Upper lobe of left lung (tissue), 6 donors: ENCODE results near the gene TMEM95. TPM values are rescaled to one million over a fixed set of nuclear protein-coding genes. Genes with fewer than 3 reads are reported as not detected.

Experiments used
- ATAC-seq, 2 donors: fragments of 200-7000 bp; cut with Tn5 transposase; one replicate each; pipeline ENCODE4 v1.9.1; 2022; ENCODE audit warnings: mild to moderate bottlenecking in 2 of 2, moderate library complexity in 2 of 2; ENCODE audit not compliant: low FRiP score in 2 of 2
- DNase-seq, 2 donors: peaks; one replicate each; pipeline ENCODE4 v3.0.0-alpha.2; 2019 to 2020
- H3K27ac ChIP-seq, 4 donors: fragments of 200-600 bp; sonication (generic); one replicate each; pipeline ENCODE4 v1.5.1; 2016 to 2019
- H3K27me3 ChIP-seq, 4 donors: fragments of 200-600 bp; sonication (generic); one replicate each; pipeline ENCODE4 v1.5.1; 2017 to 2019
- H3K36me3 ChIP-seq, 4 donors: fragments of 200-600 bp; sonication (generic); one replicate each; pipeline ENCODE4 v1.5.1; 2016 to 2019
- H3K4me1 ChIP-seq, 4 donors: fragments of 200-600 bp; sonication (generic); one replicate each; pipeline ENCODE4 v1.5.1; 2018 to 2019
- H3K4me3 ChIP-seq, 4 donors: fragments of 200-600 bp; sonication (generic); one replicate each; pipeline ENCODE4 v1.5.1; 2017 to 2019; ENCODE audit warnings: mild to moderate bottlenecking in 2 of 4, moderate library complexity in 1 of 4
- H3K9me3 ChIP-seq, 4 donors: fragments of 200-600 bp; sonication (generic); one replicate each; pipeline ENCODE4 v1.5.1; 2018 to 2019
- EP300 ChIP-seq, 4 donors: sonication (generic); formaldehyde crosslinking; IDR thresholded peaks; one replicate each; pipeline ENCODE4 v1.5.1; 2017; ENCODE audit warnings: antibody characterized with exemption in 4 of 4, control low read depth in 2 of 4
- POLR2A ChIP-seq, 4 donors: fragments of 450-650 bp; IDR thresholded peaks; one replicate each; pipeline ENCODE4 v1.5.1; 2016 to 2017; ENCODE audit warnings: antibody characterized with exemption in 4 of 4, mild to moderate bottlenecking in 2 of 4
- POLR2AphosphoS5 ChIP-seq, 2 donors: sonication (generic); formaldehyde crosslinking; IDR thresholded peaks; one replicate each; pipeline ENCODE4 v1.5.1; 2017; ENCODE audit warnings: antibody characterized with exemption in 2 of 2
- WGBS, 2 donors: methylation state at CpG; one replicate each; pipeline ENCODE4 v1.1.5; 2017 to 2018; 5-methylcytosine and 5-hydroxymethylcytosine counted together
- total RNA-seq, 6 donors: library from RNA; depleted of rRNA in 4 of 6; stranded (reverse); fragments of >200 nt in 4 of 6; gene quantifications; one replicate each; pipeline versions ENCODE4 v1.1.0 to v1.2.1, GENCODE V29; 2016 to 2021
- TF ChIP-seq, protein P1 (sequence below), 6 experiments: fragments of 450-650 bp in 4 of 6; fragments of 200-600 bp in 2 of 6; sonication (generic) in 2 of 6; IDR thresholded peaks; one replicate each; pipeline ENCODE4 v1.5.1; 2016 to 2019; ENCODE audit warnings: antibody characterized with exemption in 6 of 6
- donor health status: DM: no; HTN: no; CAD: no; lungs with moderate emphysema.
- donor health status: DM: no; HTN: yes; CAD: no; lungs with severe emphysema.

TMEM95 gene
- total RNA-seq, 6 donors from 2014 or later: 1.0 TPM; not detected in 5

GRCh38 chr17:7370853-7371252 lies 15.9 kb downstream of the TMEM95 start:
- H3K9me3 ChIP-seq: no peaks in the 10 kb centered on the region
- no peak overlapping the region for H3K27ac ChIP-seq
- WGBS, 2 donors: 83 to 86% methylated on average over 4 of the region's 4 CpGs
- no peak overlapping the region for H3K4me3 ChIP-seq
- no peaks in the 10 kb centered on the region for H3K36me3 ChIP-seq
- no peaks in the 10 kb centered on the region for H3K27me3 ChIP-seq
- no peaks in the 10 kb centered on the region for H3K4me1 ChIP-seq
- TF ChIP-seq EP300 (IDR thresholded peaks at IDR 0.05) (no peak), POLR2AphosphoS5 (IDR thresholded peaks at IDR 0.05) (no peak), POLR2A (IDR thresholded peaks at IDR 0.05) (no peak)
- TF ChIP-seq, protein P1, sequence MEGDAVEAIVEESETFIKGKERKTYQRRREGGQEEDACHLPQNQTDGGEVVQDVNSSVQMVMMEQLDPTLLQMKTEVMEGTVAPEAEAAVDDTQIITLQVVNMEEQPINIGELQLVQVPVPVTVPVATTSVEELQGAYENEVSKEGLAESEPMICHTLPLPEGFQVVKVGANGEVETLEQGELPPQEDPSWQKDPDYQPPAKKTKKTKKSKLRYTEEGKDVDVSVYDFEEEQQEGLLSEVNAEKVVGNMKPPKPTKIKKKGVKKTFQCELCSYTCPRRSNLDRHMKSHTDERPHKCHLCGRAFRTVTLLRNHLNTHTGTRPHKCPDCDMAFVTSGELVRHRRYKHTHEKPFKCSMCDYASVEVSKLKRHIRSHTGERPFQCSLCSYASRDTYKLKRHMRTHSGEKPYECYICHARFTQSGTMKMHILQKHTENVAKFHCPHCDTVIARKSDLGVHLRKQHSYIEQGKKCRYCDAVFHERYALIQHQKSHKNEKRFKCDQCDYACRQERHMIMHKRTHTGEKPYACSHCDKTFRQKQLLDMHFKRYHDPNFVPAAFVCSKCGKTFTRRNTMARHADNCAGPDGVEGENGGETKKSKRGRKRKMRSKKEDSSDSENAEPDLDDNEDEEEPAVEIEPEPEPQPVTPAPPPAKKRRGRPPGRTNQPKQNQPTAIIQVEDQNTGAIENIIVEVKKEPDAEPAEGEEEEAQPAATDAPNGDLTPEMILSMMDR (IDR thresholded peaks at IDR 0.05): no peak
- DNase-seq: no peak
- no peak for ATAC-seq

DNA sequence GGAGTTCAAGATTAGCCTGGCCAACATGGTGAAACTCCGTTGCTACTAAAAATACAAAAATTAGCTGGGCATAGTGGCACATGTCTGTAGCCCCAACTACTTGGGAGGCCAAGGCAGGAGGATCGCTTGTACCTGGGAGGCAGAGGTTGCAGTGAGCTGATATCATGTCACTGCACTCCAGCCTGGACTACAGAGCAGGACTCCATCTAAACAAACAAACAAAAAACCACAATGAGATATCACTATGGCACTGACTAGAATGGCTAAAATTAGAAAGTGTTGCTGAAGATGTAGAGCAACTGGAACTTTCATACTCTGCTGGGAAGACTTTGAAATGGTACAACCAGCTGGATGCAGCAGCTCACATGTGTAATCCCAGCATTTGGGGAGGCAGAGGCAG lies 19.4 kb downstream of the TMEM95 start:
- no peak for ATAC-seq
- WGBS, 2 donors: 86 to 91% methylated on average over 2 of the region's 2 CpGs
- TF ChIP-seq EP300 (IDR thresholded peaks at IDR 0.05) (no peak), POLR2A (IDR thresholded peaks at IDR 0.05) (no peak), POLR2AphosphoS5 (IDR thresholded peaks at IDR 0.05) (no peak)
- TF ChIP-seq, protein P1 (IDR thresholded peaks at IDR 0.05): no peak
- Histone ChIP-seq H3K27me3 (no peaks in the 10 kb centered on the region), H3K27ac (no peak overlapping the region), H3K36me3 (no peaks in the 10 kb centered on the region), H3K9me3 (no peaks in the 10 kb centered on the region), H3K4me1 (no peaks in the 10 kb centered on the region), H3K4me3 (no peak overlapping the region)
- DNase-seq: no peak

GRCh38 chr17:7379134-7379533 lies 24.2 kb downstream of the TMEM95 start:
- no peak for DNase-seq

DNA sequence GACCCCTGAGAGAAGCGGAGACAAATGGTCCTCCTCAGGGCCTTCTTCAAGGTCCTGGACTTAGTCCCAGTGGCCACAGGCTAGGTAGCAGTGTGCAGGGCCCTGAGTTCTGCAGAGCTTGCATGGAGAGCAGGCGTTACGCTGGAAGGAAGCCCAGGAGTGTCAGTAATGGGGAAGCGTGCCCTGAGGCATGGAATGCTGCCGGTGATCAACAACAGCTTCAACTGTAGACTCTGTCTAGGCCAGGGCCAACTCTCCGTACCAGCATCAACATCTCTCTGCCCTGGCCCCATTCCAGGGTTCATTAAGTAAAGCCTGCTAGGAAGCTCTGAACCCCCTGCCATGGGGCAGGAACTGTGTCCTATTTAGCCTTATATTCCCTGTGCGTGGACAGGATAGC lies 25.4 kb downstream of the TMEM95 start:
- Histone ChIP-seq H3K36me3 (peaks cover 0 to 6% (median 0%) of the 10 kb centered on the region in 4 donors), H3K4me1 (peaks cover 23 to 33% (median 28%) of the 10 kb centered on the region in 4 donors), H3K9me3 (no peaks in the 10 kb centered on the region), H3K4me3 (peak overlapping the region in 3 of 4 donors; percentile 50 to 60 (median 58)), H3K27me3 (peaks cover 0 to 2% (median 0%) of the 10 kb centered on the region in 4 donors), H3K27ac (peak overlapping the region; percentile 28 to 84 (median 72))
- 19 to 20% methylated on average over 1 to 5 of the region's 7 CpGs for WGBS, 2 donors
- ATAC-seq (peak; percentile 49 to 53), DNase-seq (peak in 1 of 2 donors; percentile 53)
- no peak for TF ChIP-seq EP300 (IDR thresholded peaks at IDR 0.05)

More at GRCh38 chr17:7379134-7379533, 24.2 kb downstream of the TMEM95 start:
- Histone ChIP-seq H3K36me3 (no peaks in the 10 kb centered on the region), H3K27me3 (peaks cover 0 to 2% (median 0%) of the 10 kb centered on the region in 4 donors), H3K27ac (no peak overlapping the region), H3K4me1 (peaks cover 23 to 30% (median 26%) of the 10 kb centered on the region in 4 donors), H3K4me3 (no peak overlapping the region), H3K9me3 (no peaks in the 10 kb centered on the region)
- no peak for ATAC-seq
- TF ChIP-seq POLR2A (IDR thresholded peaks at IDR 0.05) (no peak), POLR2AphosphoS5 (IDR thresholded peaks at IDR 0.05) (no peak), EP300 (IDR thresholded peaks at IDR 0.05) (no peak)
- TF ChIP-seq, protein P1 (IDR thresholded peaks at IDR 0.05): no peak
- WGBS, 2 donors: 94 to 95% methylated on average over 3 of the region's 3 CpGs

GRCh38 chr17:7380855-7381683 lies 26.1 kb downstream of the TMEM95 start, which contains the start of gene TNK1:
Gene TNK1 (plus strand): TSS chr17:7381089. CDS start chr17:7382927, 1,838 bp downstream.
- ATAC-seq: peak; percentile 58 to 65
- TF ChIP-seq POLR2A (IDR thresholded peaks at IDR 0.05) (peak in 3 of 4 donors; percentile 35 to 70 (median 50)), EP300 (IDR thresholded peaks at IDR 0.05) (no peak), POLR2AphosphoS5 (IDR thresholded peaks at IDR 0.05) (peak; percentile 24 to 80)
- TF ChIP-seq, protein P1 (IDR thresholded peaks at IDR 0.05): no peak
- Histone ChIP-seq H3K9me3 (no peaks in the 10 kb centered on the region), H3K4me1 (peaks cover 23 to 33% (median 28%) of the 10 kb centered on the region in 4 donors), H3K27me3 (peaks cover 0 to 2% (median 0%) of the 10 kb centered on the region in 4 donors), H3K27ac (peak within 1 kb of the TSS; percentile 54 to 84 (median 72)), H3K36me3 (peaks cover 0 to 6% (median 0%) of the 10 kb centered on the region in 4 donors), H3K4me3 (peak within 1 kb of the TSS; percentile 31 to 60 (median 54))
- peak; percentile 81 to 94 for DNase-seq
- WGBS, 2 donors: 2 to 6% methylated on average over 33 to 41 of the region's 52 CpGs
